Heart left ventricle (tissue), 13 donors: Measurements from ENCODE around the gene KIAA0753.

ENCODE experiments used
- POLR2A ChIP-seq, 2 donors: fragments of 450-650 bp; IDR thresholded peaks; one replicate each; pipeline ENCODE4 v1.6.1; 2017; ENCODE audit warnings: antibody characterized with exemption in 2 of 2, mild to moderate bottlenecking in 2 of 2, moderate library complexity in 2 of 2
- TF ChIP-seq, protein P1 (sequence below), 12 donors: fragments of 200-600 bp; sonication (generic) in 4 of 12; IDR thresholded peaks; one replicate each; pipeline versions ENCODE4 v1.5.0 to v1.8.0; 2018 to 2022; ENCODE audit warnings: antibody characterized with exemption in 12 of 12, mild to moderate bottlenecking in 5 of 12
- donor health status: ischemic (EF 13 %, LVEDD 7.1; RV severe dilation, severe dysfunction).
- donor health status: DM: no; HTN: yes; CAD: no.
- donor health status: DM: no; HTN: no; CAD: no.
- donor health status: ischemic (EF 25% LVEDD 6.9; RV normal size, moderate dysfunction).
- donor health status: ischemic (EF 25% LVEDD 5.7; RV mildly dilated, moderate dysfunction).
- donor health status: ischemic (EF 35%, LVEDD 5.7; RV mildly dilated, moderate dysfunction).
- donor health status: nonischemic (EF 11% LVEDD 7.7; RV severe dilation, severe dysfunction).
- donor health status: DM: yes; HTN: yes; CAD: no.
- donor health status: PGD.
- donor health status: ischemic (EF 29% LVEDD 5.4; RV normal size, mild dysfunction).
- donor health status: nonischemic (EF 23%, LVEDD 6.1; RV moderate dilation, normal function).

- TF ChIP-seq, protein P1, sequence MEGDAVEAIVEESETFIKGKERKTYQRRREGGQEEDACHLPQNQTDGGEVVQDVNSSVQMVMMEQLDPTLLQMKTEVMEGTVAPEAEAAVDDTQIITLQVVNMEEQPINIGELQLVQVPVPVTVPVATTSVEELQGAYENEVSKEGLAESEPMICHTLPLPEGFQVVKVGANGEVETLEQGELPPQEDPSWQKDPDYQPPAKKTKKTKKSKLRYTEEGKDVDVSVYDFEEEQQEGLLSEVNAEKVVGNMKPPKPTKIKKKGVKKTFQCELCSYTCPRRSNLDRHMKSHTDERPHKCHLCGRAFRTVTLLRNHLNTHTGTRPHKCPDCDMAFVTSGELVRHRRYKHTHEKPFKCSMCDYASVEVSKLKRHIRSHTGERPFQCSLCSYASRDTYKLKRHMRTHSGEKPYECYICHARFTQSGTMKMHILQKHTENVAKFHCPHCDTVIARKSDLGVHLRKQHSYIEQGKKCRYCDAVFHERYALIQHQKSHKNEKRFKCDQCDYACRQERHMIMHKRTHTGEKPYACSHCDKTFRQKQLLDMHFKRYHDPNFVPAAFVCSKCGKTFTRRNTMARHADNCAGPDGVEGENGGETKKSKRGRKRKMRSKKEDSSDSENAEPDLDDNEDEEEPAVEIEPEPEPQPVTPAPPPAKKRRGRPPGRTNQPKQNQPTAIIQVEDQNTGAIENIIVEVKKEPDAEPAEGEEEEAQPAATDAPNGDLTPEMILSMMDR (IDR thresholded peaks at IDR 0.05), result no peak
- no peak for TF ChIP-seq POLR2A (IDR thresholded peaks at IDR 0.05)
These were observed 43.6 kb downstream of the KIAA0753 start for GRCh38 chr17:6596941-6597340.
